Femur (tissue), 1 donor: ENCODE data around the gene KIRREL3.
"Not testable (repeated sequence)": the region's sequence is repeated elsewhere in the genome, so short reads cannot be mapped to it uniquely, and the experiment has no call there.

Source experiments
- DNase-seq: peaks from one replicate; pipeline ENCODE4 v3.0.0-alpha.2; 2017

The KIRREL3 gene

GRCh38 chr11:126409620-126409985 lies 591.0 kb downstream of the KIRREL3 start:
- DNase-seq: no peak

DNA sequence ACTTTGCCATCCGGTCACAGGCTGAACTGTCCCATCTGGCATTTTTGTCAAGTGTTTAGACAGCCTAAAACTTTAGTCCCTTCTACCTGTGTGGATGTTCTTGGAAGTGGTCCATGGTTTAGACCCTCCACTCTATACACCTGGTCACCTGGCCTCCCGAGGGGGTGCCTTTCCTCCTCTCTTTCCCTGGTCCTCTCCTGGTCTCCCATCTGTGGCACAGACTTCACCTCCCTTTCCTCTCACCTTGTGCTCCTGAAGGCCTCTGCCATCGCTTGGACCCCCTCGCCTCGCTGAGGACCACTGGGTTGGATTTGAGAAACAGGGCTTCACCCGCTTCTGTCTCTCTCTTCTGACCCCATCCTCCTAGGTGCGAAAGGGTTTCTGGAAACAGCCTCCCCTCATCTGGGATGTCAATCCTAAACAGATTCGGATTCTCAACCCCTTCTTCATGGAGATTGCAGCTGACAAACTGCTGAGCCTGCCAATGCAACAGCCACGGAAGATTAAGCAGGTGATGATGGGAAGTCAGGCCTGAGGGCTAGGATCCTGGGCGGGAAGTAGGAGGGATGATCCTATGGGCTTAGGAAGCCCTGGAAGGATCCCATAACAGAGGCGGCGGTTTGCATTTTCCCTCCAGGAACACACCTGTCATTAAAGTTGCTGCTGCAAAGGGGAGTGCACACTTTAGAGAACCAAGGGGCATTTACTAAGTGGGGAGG lies 591.5 kb downstream of the KIRREL3 start:
- no peak for DNase-seq

GRCh38 chr11:126408496-126408895 lies 592.1 kb downstream of the KIRREL3 start:
- DNase-seq: no peak

DNA sequence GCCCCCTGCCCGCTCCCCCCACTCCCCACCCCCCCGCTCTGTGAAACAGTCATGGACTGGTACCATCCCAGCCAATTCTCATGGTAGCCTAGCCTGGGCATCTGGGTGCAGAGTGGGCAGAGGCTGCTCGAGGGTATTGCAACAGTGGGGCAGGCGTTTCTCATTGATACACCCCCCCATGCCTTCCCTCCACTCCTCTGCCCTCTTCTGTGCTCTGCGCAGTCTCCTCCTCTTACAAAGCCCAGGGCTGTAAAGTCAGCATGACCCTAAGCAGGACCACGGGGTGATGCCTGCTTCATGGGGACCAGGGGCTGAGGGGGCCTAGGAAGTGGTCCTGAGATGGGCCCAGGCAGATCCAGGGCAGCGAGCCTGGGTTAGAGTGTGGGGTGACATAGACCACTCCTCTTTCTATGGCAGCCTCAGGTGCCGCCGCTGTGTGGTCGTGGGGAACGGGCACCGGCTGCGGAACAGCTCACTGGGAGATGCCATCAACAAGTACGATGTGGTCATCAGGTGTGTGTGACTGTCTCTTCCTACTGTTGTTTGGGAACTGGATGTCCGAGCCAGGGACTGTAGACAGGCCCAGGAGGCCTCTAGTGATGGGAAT lies 592.8 kb downstream of the KIRREL3 start:
- no peak for DNase-seq

- no peak for DNase-seq
Observed at GRCh38 chr11:126407101-126407521, 593.5 kb downstream of the KIRREL3 start.

GRCh38 chr11:126406368-126406767 lies 594.2 kb downstream of the KIRREL3 start:
- no peak for DNase-seq

DNA sequence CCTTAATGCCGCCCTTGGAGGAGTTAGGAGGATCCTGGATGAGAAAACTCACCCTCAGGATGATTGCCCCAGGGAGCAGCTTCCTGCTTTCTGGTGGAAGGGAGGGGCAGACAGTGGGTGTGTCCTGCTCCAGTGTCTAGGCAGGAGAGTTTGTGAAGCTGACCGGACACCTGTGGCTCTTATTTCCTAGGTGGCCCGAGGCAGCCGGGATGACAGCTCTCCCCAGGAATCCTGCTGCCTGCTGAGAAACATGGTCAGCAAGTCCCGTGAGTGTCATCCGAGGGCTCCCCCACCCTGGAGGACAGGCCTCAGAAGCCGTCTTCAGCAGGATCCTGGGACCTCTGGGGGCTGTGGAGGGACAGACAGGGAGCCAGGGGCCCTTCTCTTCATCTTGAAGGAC lies 594.7 kb downstream of the KIRREL3 start:
- no peak for DNase-seq

DNA sequence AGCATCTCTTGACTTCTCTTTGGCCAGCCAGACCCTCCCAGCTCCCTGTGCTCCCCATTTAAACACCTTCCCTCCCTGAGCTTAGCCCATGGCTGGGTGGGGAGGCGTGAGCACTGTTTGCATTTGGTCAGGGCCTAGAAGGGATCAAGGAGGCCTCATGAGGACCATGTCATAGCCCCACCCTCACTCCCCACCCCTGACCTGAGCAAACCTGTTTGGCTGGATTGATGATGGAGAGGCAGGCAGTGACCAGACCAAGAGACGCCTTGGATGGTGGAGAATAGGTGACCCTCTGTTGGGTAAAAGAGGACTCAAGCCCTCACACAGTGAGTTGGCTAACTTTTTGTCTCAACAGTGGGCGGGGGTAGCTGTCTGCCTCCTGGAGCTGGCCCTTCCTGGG lies 595.2 kb downstream of the KIRREL3 start:
- DNase-seq: no peak

GRCh38 chr11:126404367-126404766 lies 596.2 kb downstream of the KIRREL3 start:
- no peak for DNase-seq

DNA sequence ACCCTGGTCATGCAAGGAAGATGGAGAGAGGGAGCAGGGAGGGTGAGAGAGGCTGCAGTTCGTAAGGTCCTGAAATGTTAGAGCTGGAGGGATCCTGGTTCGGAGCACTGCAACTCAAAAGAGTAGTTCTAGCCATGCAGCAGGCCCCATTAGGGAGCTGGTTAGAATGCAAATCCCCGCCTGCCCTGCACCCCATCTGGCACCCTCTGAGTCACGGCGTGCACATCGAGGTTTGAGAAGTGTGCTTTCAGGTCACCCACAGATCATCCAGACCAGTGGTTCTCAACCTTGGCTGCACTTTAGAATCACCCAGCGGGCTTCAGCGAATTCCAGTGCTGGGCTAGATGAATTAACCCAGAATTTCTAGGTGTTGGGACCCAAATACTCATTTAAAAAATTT lies 596.9 kb downstream of the KIRREL3 start:
- no peak for DNase-seq

DNA sequence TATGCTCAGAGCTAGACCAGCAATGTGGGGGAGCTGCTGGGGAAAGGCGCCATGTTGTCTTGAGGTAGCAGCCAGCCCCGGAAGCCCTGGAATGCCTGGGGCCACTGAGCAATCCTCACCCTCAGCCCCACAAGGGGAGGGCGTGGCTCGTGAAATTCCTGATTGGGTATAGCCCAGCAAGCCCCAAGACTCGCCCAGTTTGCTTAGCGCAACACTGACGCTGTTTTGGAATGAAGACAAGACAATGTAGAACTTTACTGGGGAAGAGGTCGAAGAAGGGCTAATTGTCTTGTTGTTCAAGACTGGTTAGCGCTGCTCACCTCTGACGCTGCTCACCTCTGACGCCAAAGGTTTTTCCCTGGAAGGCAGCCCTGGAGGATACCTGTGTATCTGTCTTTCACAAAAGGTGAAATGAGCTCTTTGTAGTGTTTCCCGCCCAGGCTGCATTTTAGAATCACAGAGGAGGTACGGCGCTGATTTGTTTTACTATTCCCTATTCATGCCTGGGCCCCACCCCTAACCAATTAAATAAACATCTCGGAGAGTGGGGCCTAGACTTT lies 597.5 kb downstream of the KIRREL3 start:
- no peak for DNase-seq

GRCh38 chr11:126400479-126400878 lies 600.1 kb downstream of the KIRREL3 start:
- DNase-seq: no peak

GRCh38 chr11:126400019-126400418 lies 600.6 kb downstream of the KIRREL3 start:
- no peak for DNase-seq

- no peak for DNase-seq
Observed at GRCh38 chr11:126398721-126399120, 601.8 kb downstream of the KIRREL3 start.

- no peak for DNase-seq
Observed at GRCh38 chr11:126398296-126398695, 602.3 kb downstream of the KIRREL3 start.

GRCh38 chr11:126396965-126397364 lies 603.6 kb downstream of the KIRREL3 start:
- DNase-seq: no peak

DNA sequence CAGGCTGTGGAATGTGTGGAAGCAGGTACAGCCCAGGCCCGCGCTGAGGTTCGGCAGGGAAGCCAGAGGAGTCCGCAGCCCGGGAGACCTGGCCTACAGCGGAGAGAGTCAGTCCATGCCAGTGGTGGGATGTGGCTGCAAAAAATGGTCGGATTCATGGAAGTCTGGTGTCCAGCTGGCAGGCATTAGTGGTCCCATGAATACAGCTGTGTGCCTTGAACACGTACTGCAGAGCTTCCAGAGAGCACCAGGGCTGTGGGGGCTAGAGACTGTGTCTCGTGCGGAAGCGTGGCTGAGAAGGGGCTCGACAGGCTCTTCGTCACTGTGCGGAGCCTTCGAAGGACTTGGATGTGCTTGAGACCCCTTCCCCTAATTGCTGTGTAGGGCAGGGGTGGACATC lies 604.3 kb downstream of the KIRREL3 start:
- not testable (repeated sequence) for DNase-seq

DNA sequence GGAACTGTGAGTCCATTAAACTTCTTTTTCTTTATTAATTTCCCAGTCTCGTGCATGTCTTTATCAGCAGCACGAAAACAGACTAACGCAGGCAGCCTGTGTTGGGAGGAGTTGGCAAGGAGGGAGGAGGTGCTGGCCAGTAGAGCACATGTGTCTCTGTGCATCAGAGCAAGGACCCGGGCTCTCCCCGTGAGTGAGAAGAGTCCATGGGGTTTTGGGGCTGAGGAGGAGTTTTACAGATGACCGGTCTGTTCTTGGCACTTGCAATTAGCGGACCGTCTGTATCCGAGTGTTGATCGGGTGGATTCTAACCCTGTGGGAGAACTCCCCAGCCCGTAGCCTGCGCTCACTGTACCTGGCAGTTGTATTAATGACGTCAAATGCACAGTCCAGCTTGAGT lies 604.8 kb downstream of the KIRREL3 start:
- DNase-seq: peak; percentile 57

GRCh38 chr11:126394634-126395072 lies 605.9 kb downstream of the KIRREL3 start:
- DNase-seq: not testable (repeated sequence)

DNA sequence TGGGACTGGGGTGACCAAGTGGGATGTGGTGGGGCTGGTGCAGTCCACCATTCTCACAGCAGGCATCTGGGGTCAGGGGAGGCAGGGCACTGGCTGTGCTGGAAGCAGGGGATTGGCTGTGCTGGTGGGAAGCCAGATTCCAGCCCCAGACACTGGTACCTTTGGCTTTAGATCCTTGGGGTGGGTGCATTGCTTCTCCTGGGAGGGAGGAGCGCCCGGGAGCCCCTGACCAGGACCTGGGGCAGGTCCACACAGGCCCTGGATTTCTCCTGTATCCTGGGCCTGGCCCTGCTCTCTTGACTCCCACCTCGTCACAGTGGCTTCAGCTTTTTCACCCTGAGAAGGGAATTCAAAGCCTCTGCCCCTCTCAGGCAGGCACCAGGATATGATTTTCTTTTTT lies 606.5 kb downstream of the KIRREL3 start:
- no peak for DNase-seq

DNA sequence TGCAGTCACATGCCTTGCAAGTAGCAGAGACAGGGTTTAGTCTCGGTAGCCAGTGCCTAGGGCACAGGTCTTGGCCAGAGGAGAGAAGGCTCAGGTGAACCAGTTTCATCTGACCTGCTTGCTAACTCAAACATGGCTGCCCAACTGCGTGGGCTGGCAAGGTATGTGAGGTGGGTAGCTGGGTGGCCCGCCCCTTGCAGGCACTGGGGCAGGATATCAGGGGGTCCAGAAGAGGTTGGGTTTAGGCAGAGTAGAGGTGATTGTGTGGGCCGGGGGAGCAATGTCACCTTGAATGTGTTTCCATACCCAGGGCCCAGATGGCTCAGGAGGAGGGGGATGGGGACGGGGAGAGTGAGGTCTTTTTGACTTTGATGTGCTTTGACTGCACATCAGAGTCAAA lies 607.4 kb downstream of the KIRREL3 start:
- no peak for DNase-seq

- peak; percentile 61 for DNase-seq
Observed at GRCh38 chr11:126392633-126393013, 607.9 kb downstream of the KIRREL3 start.

GRCh38 chr11:126391970-126392632 lies 608.5 kb downstream of the KIRREL3 start:
- peak; percentile 48 for DNase-seq
